ENCODE data around the gene FOXN3.

DNA sequence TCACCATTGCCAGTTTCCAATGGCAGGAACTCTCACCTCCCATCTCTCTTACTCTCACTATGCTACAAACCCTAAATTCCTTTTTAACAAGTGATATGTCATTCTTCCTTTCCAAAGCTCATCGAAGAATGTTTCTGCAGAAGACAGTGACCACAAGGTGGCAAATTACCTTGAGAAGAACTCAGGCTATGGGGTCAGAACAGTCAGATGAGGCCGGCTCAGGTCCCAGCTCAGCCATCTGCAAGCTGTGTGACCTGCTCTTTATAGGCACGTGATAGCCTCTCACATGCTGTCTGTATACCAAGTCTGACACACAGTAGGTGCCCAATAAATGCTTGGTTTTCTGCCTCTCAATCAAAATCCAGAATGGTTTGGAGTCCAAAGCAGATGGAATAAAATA is 80.7 kb downstream of the FOXN3 start:
- peak; percentile 38 to 46; a peak in 3 of 4 replicates for TF ChIP-seq CTCF (conservative IDR thresholded peaks at IDR 0.05; ENCODE audit: low read depth in 2 of 2)
- no peak for TF ChIP-seq POLR2AphosphoS5 (IDR thresholded peaks at IDR 0.05; ENCODE audit: low read depth)
- TF ChIP-seq, protein P1, sequence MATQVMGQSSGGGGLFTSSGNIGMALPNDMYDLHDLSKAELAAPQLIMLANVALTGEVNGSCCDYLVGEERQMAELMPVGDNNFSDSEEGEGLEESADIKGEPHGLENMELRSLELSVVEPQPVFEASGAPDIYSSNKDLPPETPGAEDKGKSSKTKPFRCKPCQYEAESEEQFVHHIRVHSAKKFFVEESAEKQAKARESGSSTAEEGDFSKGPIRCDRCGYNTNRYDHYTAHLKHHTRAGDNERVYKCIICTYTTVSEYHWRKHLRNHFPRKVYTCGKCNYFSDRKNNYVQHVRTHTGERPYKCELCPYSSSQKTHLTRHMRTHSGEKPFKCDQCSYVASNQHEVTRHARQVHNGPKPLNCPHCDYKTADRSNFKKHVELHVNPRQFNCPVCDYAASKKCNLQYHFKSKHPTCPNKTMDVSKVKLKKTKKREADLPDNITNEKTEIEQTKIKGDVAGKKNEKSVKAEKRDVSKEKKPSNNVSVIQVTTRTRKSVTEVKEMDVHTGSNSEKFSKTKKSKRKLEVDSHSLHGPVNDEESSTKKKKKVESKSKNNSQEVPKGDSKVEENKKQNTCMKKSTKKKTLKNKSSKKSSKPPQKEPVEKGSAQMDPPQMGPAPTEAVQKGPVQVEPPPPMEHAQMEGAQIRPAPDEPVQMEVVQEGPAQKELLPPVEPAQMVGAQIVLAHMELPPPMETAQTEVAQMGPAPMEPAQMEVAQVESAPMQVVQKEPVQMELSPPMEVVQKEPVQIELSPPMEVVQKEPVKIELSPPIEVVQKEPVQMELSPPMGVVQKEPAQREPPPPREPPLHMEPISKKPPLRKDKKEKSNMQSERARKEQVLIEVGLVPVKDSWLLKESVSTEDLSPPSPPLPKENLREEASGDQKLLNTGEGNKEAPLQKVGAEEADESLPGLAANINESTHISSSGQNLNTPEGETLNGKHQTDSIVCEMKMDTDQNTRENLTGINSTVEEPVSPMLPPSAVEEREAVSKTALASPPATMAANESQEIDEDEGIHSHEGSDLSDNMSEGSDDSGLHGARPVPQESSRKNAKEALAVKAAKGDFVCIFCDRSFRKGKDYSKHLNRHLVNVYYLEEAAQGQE (IDR thresholded peaks at IDR 0.05; ENCODE audit: unreplicated experiment), result no peak

All from GM23338 (cell line).